ENCODE measurements around the gene CMSS1.
"Not testable (repeated sequence)": the region's sequence is repeated elsewhere in the genome, so short reads cannot be mapped to it uniquely, and the experiment has no call there.

The CMSS1 gene

GRCh38 chr3:100089812-100090668 is 272.4 kb downstream of the CMSS1 start:
- no peak for FAIRE-seq

GRCh38 chr3:100090669-100091005 is 273.0 kb downstream of the CMSS1 start:
- no peak for FAIRE-seq

- no peak for FAIRE-seq
Measured at GRCh38 chr3:100093831-100094230, 276.2 kb downstream of the CMSS1 start.

- FAIRE-seq = not testable (repeated sequence)
Measured at GRCh38 chr3:100096286-100096685, 278.6 kb downstream of the CMSS1 start.

- FAIRE-seq = no peak
Measured at GRCh38 chr3:100096866-100097265, 279.2 kb downstream of the CMSS1 start.

- FAIRE-seq = peak; percentile 38
Measured at GRCh38 chr3:100097919-100098783, 280.5 kb downstream of the CMSS1 start.

- FAIRE-seq = no peak
Measured at GRCh38 chr3:100098784-100099070, 281.1 kb downstream of the CMSS1 start.

- no peak for FAIRE-seq
Measured at GRCh38 chr3:100099621-100100020, 282.0 kb downstream of the CMSS1 start.

GRCh38 chr3:100100425-100100824 is 282.8 kb downstream of the CMSS1 start:
- FAIRE-seq = no peak

GRCh38 chr3:100102757-100103156 is 285.1 kb downstream of the CMSS1 start:
- no peak for FAIRE-seq

- peak; percentile 76 for FAIRE-seq
Measured at GRCh38 chr3:100103558-100104441, 286.1 kb downstream of the CMSS1 start.

- FAIRE-seq = no peak
Measured at GRCh38 chr3:100104442-100104798, 286.8 kb downstream of the CMSS1 start.

GRCh38 chr3:100104817-100105413 is 287.3 kb downstream of the CMSS1 start:
- FAIRE-seq = no peak

- FAIRE-seq = no peak
Measured at GRCh38 chr3:100105501-100105900, 287.8 kb downstream of the CMSS1 start.

GRCh38 chr3:100106094-100106493 is 288.4 kb downstream of the CMSS1 start:
- FAIRE-seq = no peak

- FAIRE-seq = no peak
Measured at GRCh38 chr3:100106531-100107141, 289.0 kb downstream of the CMSS1 start.

- peak; percentile 55 for FAIRE-seq
Measured at GRCh38 chr3:100107221-100107814, 289.7 kb downstream of the CMSS1 start.

GRCh38 chr3:100108464-100109079 is 290.9 kb downstream of the CMSS1 start:
- FAIRE-seq = no peak

GRCh38 chr3:100110162-100110561 is 292.5 kb downstream of the CMSS1 start:
- no peak for FAIRE-seq

GRCh38 chr3:100111728-100112127 is 294.1 kb downstream of the CMSS1 start:
- no peak for FAIRE-seq

GRCh38 chr3:100113723-100114412 is 296.2 kb downstream of the CMSS1 start:
- FAIRE-seq = peak; percentile 38

Data from islet of Langerhans (tissue), 1 donor.